AG09319 (cell line): Measurements from ENCODE around the gene KMT2C.

ENCODE experiments used
- DNase-seq: peaks from one replicate; pipeline ENCODE4 v3.0.0-alpha.2; 2010; ENCODE audit warnings: low read depth; ENCODE audit errors: extremely low read depth
- TF ChIP-seq, protein P1 (sequence below): IDR thresholded peaks from 2 replicates; pipeline ENCODE4 v1.5.1; 2011; ENCODE audit warnings: low read depth, mild to moderate bottlenecking, inconsistent platforms, low read length, moderate library complexity

Gene KMT2C

DNA sequence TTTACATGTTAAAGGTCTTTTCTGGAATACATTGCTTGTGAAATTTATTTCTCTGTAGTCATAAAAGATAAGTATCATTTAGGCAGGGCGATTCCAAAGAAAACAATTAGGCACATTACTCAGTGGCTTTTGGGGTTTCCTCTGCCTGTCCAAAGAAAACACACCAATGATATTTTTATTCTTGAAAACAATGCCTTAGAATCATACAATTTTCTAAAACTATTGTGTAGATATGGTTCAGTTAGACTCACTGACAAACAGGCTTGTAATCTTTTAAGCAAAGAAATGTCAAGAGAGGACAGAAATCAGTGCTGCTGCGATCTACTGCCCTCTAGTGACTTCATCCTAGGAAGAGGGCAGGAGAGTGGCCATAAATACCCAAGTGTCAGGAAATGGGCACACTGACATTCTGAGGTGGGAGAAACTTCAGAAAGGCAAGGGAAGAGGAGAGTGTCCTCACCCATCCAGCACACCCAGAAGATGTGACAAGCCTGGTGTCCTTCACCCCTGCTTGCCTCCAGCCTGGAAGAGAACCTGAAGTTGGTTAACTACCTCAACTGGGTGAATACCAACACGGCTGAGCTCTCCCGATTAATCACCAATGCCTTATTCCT, 289.8 kb downstream of the KMT2C start:
- peak; percentile 28 for DNase-seq
- TF ChIP-seq, protein P1, sequence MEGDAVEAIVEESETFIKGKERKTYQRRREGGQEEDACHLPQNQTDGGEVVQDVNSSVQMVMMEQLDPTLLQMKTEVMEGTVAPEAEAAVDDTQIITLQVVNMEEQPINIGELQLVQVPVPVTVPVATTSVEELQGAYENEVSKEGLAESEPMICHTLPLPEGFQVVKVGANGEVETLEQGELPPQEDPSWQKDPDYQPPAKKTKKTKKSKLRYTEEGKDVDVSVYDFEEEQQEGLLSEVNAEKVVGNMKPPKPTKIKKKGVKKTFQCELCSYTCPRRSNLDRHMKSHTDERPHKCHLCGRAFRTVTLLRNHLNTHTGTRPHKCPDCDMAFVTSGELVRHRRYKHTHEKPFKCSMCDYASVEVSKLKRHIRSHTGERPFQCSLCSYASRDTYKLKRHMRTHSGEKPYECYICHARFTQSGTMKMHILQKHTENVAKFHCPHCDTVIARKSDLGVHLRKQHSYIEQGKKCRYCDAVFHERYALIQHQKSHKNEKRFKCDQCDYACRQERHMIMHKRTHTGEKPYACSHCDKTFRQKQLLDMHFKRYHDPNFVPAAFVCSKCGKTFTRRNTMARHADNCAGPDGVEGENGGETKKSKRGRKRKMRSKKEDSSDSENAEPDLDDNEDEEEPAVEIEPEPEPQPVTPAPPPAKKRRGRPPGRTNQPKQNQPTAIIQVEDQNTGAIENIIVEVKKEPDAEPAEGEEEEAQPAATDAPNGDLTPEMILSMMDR: peak; percentile 73

DNA sequence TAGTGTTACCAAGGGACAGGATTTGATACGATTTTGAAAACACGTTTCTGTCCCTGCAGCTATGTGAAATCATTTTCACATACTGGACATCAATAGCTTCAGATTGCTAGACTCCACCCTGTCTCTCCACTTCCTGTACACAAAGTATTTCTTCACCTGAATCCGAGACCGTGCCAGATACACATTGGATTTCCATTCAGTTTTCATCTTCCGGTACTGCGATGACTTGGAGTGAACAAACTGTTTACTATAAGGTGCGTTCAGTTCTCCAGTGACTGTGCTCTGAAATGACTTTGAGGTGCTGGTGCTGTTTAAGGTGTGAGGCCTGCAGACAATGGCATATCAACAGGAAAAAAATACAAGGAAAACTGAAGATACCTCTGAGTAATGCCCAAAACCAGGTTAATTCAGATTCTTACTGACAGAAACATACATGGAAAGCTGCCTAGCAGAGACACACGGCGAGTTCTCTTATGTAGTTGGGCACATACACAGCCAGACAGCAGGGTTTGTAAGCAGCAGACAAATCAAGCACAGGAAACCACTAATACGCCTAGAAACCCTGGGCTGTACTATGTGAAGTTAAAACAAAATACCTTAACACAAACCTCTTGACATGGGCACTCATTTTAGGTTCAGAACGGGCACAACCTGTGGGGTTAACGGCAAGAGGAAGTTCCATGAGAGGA, 291.1 kb downstream of the KMT2C start:
- TF ChIP-seq, protein P1: no peak
- no peak for DNase-seq

DNA sequence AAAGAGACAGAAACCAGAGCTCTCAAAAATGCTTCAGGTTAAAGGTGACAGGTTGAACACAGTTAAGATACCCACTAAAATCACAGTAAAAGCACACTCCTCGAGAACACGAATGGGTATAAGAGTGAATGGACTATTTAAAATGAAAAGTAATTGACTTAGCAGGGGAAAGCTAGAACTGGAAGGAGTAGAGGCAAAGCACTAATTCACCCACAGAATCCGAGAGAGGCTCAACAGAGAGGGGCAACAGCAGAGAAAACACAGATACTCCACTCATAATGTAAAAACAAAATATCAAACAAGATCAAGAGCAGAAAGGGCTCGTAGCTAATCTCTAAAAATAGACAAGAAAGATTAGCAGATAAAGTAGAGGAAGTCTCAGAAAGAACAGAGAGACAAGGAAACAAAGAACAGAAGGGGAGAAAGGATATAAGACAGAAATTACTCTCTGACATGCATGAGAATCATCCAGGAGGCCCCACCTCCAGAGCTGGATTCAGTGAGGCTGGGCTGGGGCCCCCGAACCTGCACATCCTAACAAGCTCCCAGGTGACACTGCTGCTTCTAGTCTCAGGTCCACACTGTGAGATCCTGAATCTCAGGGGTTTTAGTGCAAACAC, 292.7 kb downstream of the KMT2C start:
- TF ChIP-seq, protein P1: no peak
- DNase-seq: no peak

DNA sequence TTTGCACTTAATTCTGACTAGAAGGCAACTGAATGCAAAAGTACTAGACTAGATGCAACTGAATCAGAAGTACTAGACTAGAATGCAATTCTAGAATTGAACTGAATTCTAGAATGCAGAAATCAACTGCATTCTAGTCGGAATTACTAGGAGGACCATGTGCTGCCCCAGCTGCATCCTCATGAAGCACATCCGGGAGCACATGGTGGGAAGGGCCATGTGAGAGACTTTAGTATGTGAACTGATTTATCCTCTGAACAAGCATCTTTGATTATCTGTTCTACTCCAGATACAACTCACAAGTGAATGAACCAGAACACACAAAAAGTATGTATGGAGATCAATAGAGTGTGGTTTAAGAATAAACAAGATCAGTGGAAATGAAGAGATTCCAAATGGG, 295.2 kb downstream of the KMT2C start:
- TF ChIP-seq, protein P1: no peak
- DNase-seq: no peak

DNA sequence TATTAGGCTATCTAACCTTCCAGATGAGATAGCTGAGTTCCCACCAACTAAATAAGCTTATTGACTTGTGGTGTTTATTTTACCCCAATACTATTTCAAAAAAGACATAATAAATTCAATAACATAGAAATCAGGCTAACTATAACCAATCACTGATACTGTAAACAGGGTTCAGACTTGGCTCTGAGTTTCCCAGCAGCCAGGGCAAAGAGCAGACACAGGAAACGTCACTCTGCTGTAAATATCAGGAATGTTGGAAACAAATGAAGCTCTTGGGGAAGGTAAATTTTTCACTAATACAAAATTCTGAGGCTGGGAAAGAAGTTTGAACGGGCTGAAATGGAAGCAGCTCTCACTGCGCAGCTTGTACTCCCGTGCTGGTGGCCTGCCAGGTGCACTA, 295.7 kb downstream of the KMT2C start:
- DNase-seq: no peak
- TF ChIP-seq, protein P1: no peak

DNA sequence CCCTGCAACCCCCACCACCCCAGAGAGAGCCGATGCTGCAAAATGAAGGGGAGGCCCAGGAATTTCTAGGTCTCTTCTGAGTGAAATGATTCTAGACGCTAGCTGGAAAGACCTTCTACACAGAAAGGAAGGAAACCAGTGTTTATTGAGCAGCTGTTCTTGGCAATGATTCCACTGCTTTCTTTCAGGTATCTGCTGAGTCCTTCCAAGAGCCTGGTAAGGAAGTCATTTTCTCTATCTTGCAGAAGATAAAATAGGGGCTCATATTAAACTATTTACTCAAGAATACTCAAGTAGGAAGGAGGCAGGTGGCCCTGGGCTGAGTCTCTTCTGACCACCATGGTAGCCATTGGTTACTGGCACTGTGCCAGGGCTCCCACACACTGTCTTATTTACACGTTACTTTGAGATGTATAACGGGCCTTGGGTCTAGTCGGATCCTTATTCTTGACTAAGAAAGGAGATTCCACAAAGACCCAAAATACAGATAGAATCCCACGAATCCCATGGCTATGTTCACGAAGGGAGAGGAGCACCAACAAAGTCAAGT, 298.3 kb downstream of the KMT2C start:
- TF ChIP-seq, protein P1: no peak
- no peak for DNase-seq

DNA sequence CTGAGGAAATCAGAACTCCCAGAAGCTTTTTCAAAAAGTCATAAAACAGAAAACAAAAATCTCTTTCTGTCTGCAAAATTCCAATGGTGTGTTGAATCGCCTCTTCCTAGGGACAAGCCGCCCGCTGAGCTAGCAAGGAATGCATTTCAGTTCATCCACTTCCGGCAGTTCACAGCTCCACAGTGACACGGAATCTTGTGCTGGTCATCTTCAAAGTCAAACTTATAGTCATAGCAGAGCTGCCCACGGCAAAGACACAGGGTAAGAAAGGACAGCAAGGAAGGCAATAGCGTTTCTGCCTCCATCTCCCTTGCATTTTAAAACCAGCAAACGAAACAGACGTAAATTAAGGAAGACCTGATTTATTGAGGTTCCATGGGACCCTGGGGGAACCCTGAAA, 299.1 kb downstream of the KMT2C start:
- TF ChIP-seq, protein P1: no peak
- DNase-seq: no peak
